H9 (cell line): ENCODE measurements around the gene MAP2K7. TPM values are rescaled to one million over a fixed set of nuclear protein-coding genes. Genes with fewer than 3 reads are reported as not detected.

Experiments used
- DNase-seq: peaks from one replicate; pipeline ENCODE4 v3.0.0-alpha.2; 2017
- H2AFZ ChIP-seq: one replicate; pipeline ENCODE4 v1.6.1; 2013; ENCODE audit warnings: mild to moderate bottlenecking, low read length, control low read depth, moderate library complexity
- H2AK5ac ChIP-seq: 2 replicates; pipeline ENCODE4 v1.6.1; 2013; ENCODE audit warnings: low read length, control low read depth, mixed read lengths; ENCODE audit not compliant: insufficient read length
- H2BK120ac ChIP-seq: one replicate; pipeline ENCODE4 v1.6.1; 2013; ENCODE audit warnings: low read depth, mild to moderate bottlenecking, low read length, control low read depth, inconsistent platforms; ENCODE audit not compliant: poor library complexity, severe bottlenecking
- H2BK12ac ChIP-seq: 2 replicates; pipeline ENCODE4 v1.6.1; 2013; ENCODE audit warnings: low read length, control low read depth, mixed read lengths, low read depth; ENCODE audit not compliant: insufficient read length
- H2BK15ac ChIP-seq: 2 replicates; pipeline ENCODE4 v1.6.1; 2013; ENCODE audit warnings: low read depth, low read length, control low read depth
- H2BK20ac ChIP-seq: one replicate; pipeline ENCODE4 v1.6.1; 2013; ENCODE audit warnings: low read depth, mild to moderate bottlenecking, low read length, control low read depth, inconsistent platforms; ENCODE audit not compliant: poor library complexity, severe bottlenecking
- H2BK5ac ChIP-seq: 2 replicates; pipeline ENCODE4 v1.6.1; 2013; ENCODE audit warnings: low read length, control low read depth, mixed read lengths; ENCODE audit not compliant: insufficient read length
- H3K14ac ChIP-seq: 2 replicates; pipeline ENCODE4 v1.6.1; 2013; ENCODE audit warnings: low read length, control low read depth; ENCODE audit not compliant: insufficient read depth
- H3K18ac ChIP-seq: 2 replicates; pipeline ENCODE4 v1.6.1; 2013; ENCODE audit warnings: low read depth, mild to moderate bottlenecking, mixed read lengths, low read length, control low read depth; ENCODE audit not compliant: insufficient read length
- H3K23ac ChIP-seq: 2 replicates; pipeline ENCODE4 v1.6.1; 2013; ENCODE audit warnings: low read length, control low read depth, mixed read lengths, low read depth; ENCODE audit not compliant: insufficient read length
- H3K23me2 ChIP-seq: 2 replicates; pipeline ENCODE4 v1.6.1; 2013; ENCODE audit warnings: low read depth, mild to moderate bottlenecking, mixed read lengths, low read length, control low read depth; ENCODE audit not compliant: insufficient read length, poor library complexity, severe bottlenecking
- H3K27ac ChIP-seq: 2 replicates; pipeline ENCODE4 v1.5.1; 2013; ENCODE audit warnings: low read length, control low read depth, mixed read lengths, low read depth; ENCODE audit not compliant: insufficient read length
- H3K27me3 ChIP-seq: 2 replicates; pipeline ENCODE4 v1.6.1; 2013; ENCODE audit warnings: low read length, control low read depth, inconsistent platforms; ENCODE audit not compliant: insufficient read depth
- H3K4ac ChIP-seq: 2 replicates; pipeline ENCODE4 v1.6.1; 2013; ENCODE audit warnings: low read depth, mild to moderate bottlenecking, control low read depth, inconsistent platforms, low read length, moderate library complexity
- H3K4me1 ChIP-seq: 2 replicates; pipeline ENCODE4 v1.6.1; 2013; ENCODE audit warnings: low read length, control low read depth, inconsistent platforms; ENCODE audit not compliant: insufficient read depth
- H3K4me2 ChIP-seq: 2 replicates; pipeline ENCODE4 v1.6.1; 2013; ENCODE audit warnings: low read length, control low read depth, mixed read lengths; ENCODE audit not compliant: insufficient read length, insufficient read depth
- H3K56ac ChIP-seq: 2 replicates; pipeline ENCODE4 v1.6.1; 2013; ENCODE audit warnings: low read depth, mild to moderate bottlenecking, mixed read lengths, low read length, control low read depth; ENCODE audit not compliant: insufficient read length
- H3K79me1 ChIP-seq: 2 replicates; pipeline ENCODE4 v1.6.1; 2013; ENCODE audit warnings: low read depth, mild to moderate bottlenecking, moderate library complexity, low read length, control low read depth, inconsistent platforms; ENCODE audit not compliant: insufficient read depth, poor library complexity, severe bottlenecking
- H3K79me2 ChIP-seq: 2 replicates; pipeline ENCODE4 v1.6.1; 2013; ENCODE audit warnings: low read length, control low read depth, inconsistent platforms; ENCODE audit not compliant: insufficient read depth
- H3K9ac ChIP-seq: 2 replicates; pipeline ENCODE4 v1.6.1; 2013; ENCODE audit warnings: low read length, control low read depth, mixed read lengths; ENCODE audit not compliant: insufficient read length; ENCODE audit errors: extremely low read depth
- H3K9me3 ChIP-seq: one replicate; pipeline ENCODE4 v1.6.1; 2013; ENCODE audit warnings: low read depth, low read length, inconsistent platforms; ENCODE audit not compliant: control insufficient read depth
- H3T11ph ChIP-seq: one replicate; pipeline ENCODE4 v1.6.1; 2013; ENCODE audit warnings: mild to moderate bottlenecking, low read length, control low read depth, inconsistent platforms
- H4K20me1 ChIP-seq: one replicate; pipeline ENCODE4 v1.6.1; 2013; ENCODE audit not compliant: control insufficient read depth, insufficient read length, insufficient read depth
- H4K5ac ChIP-seq: 2 replicates; pipeline ENCODE4 v1.6.1; 2013; ENCODE audit warnings: low read depth, mild to moderate bottlenecking, mixed read lengths, low read length, control low read depth; ENCODE audit not compliant: insufficient read length
- H4K8ac ChIP-seq: replicated peaks from 2 replicates; pipeline ENCODE4 v1.6.1; 2013; ENCODE audit warnings: low read length, control low read depth, mixed read lengths, low read depth; ENCODE audit not compliant: insufficient read length
- H4K91ac ChIP-seq: 2 replicates; pipeline ENCODE4 v1.6.1; 2013; ENCODE audit warnings: low read depth, mild to moderate bottlenecking, moderate library complexity, mixed read lengths, low read length, control low read depth; ENCODE audit not compliant: insufficient read length
- H3K27ac Mint-ChIP-seq, 3 experiments: 2 replicates in 2 of 3; 3 replicates in 1 of 3; pipeline ENCODE4 v1.8.0; 2020 to 2021; ENCODE audit warnings: mixed read lengths in 3 of 3, mild to moderate bottlenecking in 1 of 3, moderate library complexity in 1 of 3
- H3K27me3 Mint-ChIP-seq: 2 replicates; pipeline ENCODE4 v1.8.0; 2021; ENCODE audit warnings: low read depth, mild to moderate bottlenecking, moderate library complexity, mixed read lengths
- H3K36me3 Mint-ChIP-seq, 3 experiments: 2 replicates in 2 of 3; 3 replicates in 1 of 3; pipeline ENCODE4 v1.8.0; 2020 to 2021; ENCODE audit warnings: low read depth in 3 of 3, mixed read lengths in 3 of 3; ENCODE audit not compliant: insufficient read depth in 1 of 3
- H3K4me1 Mint-ChIP-seq, 2 experiments: 2 replicates each; pipeline ENCODE4 v1.8.0; 2020; ENCODE audit warnings: mixed read lengths in 2 of 2
- H3K4me3 Mint-ChIP-seq, 2 experiments: 2 replicates in 1 of 2; 3 replicates in 1 of 2; pipeline ENCODE4 v1.8.0; 2020 to 2021; ENCODE audit warnings: mild to moderate bottlenecking in 2 of 2, mixed read lengths in 2 of 2, moderate library complexity in 1 of 2
- H3K9me3 Mint-ChIP-seq, 2 experiments: 2 replicates in 1 of 2; 3 replicates in 1 of 2; pipeline ENCODE4 v1.8.0; 2020; ENCODE audit warnings: mild to moderate bottlenecking in 2 of 2, mixed read lengths in 2 of 2, moderate library complexity in 1 of 2
- CTCF ChIP-seq: fragments of 200-600 bp; sonication (generic); conservative IDR thresholded peaks from 3 replicates; pipeline ENCODE4 v1.8.0; 2021; ENCODE audit warnings: antibody characterized with exemption, mild to moderate bottlenecking
- WGBS: extraction: QIAGEN DNeasy Blood & Tissue Kit; methylation state at CpG from one replicate; pipeline ENCODE4 v1.1.7; 2013; ENCODE audit warnings: missing lambda C conversion rate, low lambda C conversion rate, mixed read lengths; ENCODE audit not compliant: insufficient read length; ENCODE audit errors: extremely low coverage; 5-methylcytosine and 5-hydroxymethylcytosine counted together
- total RNA-seq: library from RNA; stranded (reverse); gene quantifications from 2 replicates; pipeline ENCODE4 v1.2.1, GENCODE V29; 2021

The MAP2K7 gene
- total RNA-seq, 1 experiment from 2014 or later = 48.1 TPM

- no peak for TF ChIP-seq CTCF
- H3K79me1 ChIP-seq = no peaks in the 10 kb centered on the region
- no peak overlapping the region for H3K18ac ChIP-seq
- no peak overlapping the region for H3K56ac ChIP-seq
- H4K91ac ChIP-seq = no peak overlapping the region
- Mint-ChIP-seq H3K27ac (no peak overlapping the region), H3K4me3 (peak overlapping the region in 1 of 2 experiments; percentile 79; a peak in 3 of 5 replicates), H3K36me3 (peaks cover 0 to 6% (median 5%) of the 10 kb centered on the region in 3 experiments; a peak in 4 of 7 replicates), H3K27me3 (peaks cover 49% of the 10 kb centered on the region), H3K9me3 (no peaks in the 10 kb centered on the region), H3K4me1 (peaks cover 18 to 47% of the 10 kb centered on the region in 2 experiments)
- no peaks in the 10 kb centered on the region; the same call in 1 of the 2 replicates for H3K4me1 ChIP-seq
- no peaks in the 10 kb centered on the region for H3K79me2 ChIP-seq
- DNase-seq = peak; percentile 81
- H2BK12ac ChIP-seq = no peak overlapping the region
- no peak overlapping the region for H2BK5ac ChIP-seq
- H3K4ac ChIP-seq = no peak overlapping the region
- H4K5ac ChIP-seq = no peak overlapping the region
- no peak overlapping the region for H2AFZ ChIP-seq
- no peak overlapping the region for H3K23ac ChIP-seq
- no peak overlapping the region for H2BK120ac ChIP-seq
- H2AK5ac ChIP-seq = no peak overlapping the region
- no peak overlapping the region for H4K8ac ChIP-seq
- no peaks in the 10 kb centered on the region for H3K9me3 ChIP-seq
- H3K23me2 ChIP-seq = peaks cover 16% of the 10 kb centered on the region
- H3K27me3 ChIP-seq = peaks cover 4% of the 10 kb centered on the region; the same call in 1 of the 2 replicates
- H3K27ac ChIP-seq = no peak overlapping the region
- no CpG with 5 or more reads among the region's 21 CpGs for WGBS
- peaks cover 4% of the 10 kb centered on the region for H4K20me1 ChIP-seq
- no peak overlapping the region for H2BK20ac ChIP-seq
- H2BK15ac ChIP-seq = no peak overlapping the region
- no peak overlapping the region for H3K9ac ChIP-seq
- H3K4me2 ChIP-seq = peak overlapping the region; percentile 40
- no peak overlapping the region for H3K14ac ChIP-seq
- no peak overlapping the region for H3T11ph ChIP-seq
Observed at GRCh38 chr19:7868326-7868670, 35.4 kb upstream of the MAP2K7 start.
